HFFc6 (cell line): ENCODE results near the gene JMJD8. TPM values are rescaled to one million over a fixed set of nuclear protein-coding genes. Genes with fewer than 3 reads are reported as not detected.

Experiments
- DNase-seq: peaks from one replicate; pipeline ENCODE4 v3.0.0-alpha.2; 2018
- H3K27ac Mint-ChIP-seq: 2 replicates; pipeline ENCODE4 v1.8.0; 2020; ENCODE audit warnings: mild to moderate bottlenecking, mixed read lengths
- H3K27me3 Mint-ChIP-seq: 2 replicates; pipeline ENCODE4 v1.8.0; 2021; ENCODE audit warnings: mild to moderate bottlenecking, moderate library complexity, mixed read lengths; ENCODE audit not compliant: insufficient read depth
- H3K36me3 Mint-ChIP-seq: 2 replicates; pipeline ENCODE4 v1.8.0; 2021; ENCODE audit warnings: low read depth, mixed read lengths
- H3K4me1 Mint-ChIP-seq: 2 replicates; pipeline ENCODE4 v1.8.0; 2020; ENCODE audit warnings: low read depth, mixed read lengths
- H3K4me3 Mint-ChIP-seq: 2 replicates; pipeline ENCODE4 v1.8.0; 2020; ENCODE audit warnings: mild to moderate bottlenecking, moderate library complexity, mixed read lengths
- H3K9me3 Mint-ChIP-seq: 2 replicates; pipeline ENCODE4 v1.8.0; 2020; ENCODE audit warnings: mild to moderate bottlenecking, mixed read lengths
- total RNA-seq, 6 experiments: library from RNA; stranded (reverse); fragmentation: NEBNext Ultra II Directional; extraction: Animal tissue kit (Norgen Biotek cat#: 25700); gene quantifications; 2 replicates in 1 of 6; 3 replicates in 5 of 6; pipeline ENCODE4 v1.2.3, GENCODE V29; 2021
- TF ChIP-seq, protein P1 (sequence below): fragments of 200-600 bp; sonication (generic); IDR thresholded peaks from 2 replicates; pipeline ENCODE4 v1.5.0; 2021; ENCODE audit warnings: antibody characterized with exemption, mild to moderate bottlenecking

JMJD8 gene
- total RNA-seq, 6 experiments from 2014 or later: 7.6 to 10.6 (median 9.3) TPM

DNA sequence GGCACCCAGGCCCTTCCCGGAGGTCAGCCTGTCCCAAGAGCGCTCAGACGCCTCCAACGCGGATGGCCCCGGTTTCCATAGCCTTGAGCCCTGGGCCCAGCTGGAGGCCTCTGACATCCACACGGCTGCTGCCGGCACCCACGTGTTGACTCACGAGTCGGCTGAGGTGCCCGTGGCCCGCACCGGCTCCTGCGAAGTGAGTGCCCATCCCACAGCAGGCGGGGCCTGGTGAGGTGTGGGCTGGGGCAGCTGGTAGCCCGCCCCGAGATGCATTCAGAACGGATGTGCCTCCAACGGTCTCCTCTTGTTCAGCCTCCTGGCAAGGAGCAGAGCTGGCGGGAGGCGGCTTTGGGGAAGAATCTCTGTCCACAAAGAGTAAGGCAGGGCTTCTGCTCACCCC lies 32.3 kb downstream of the JMJD8 start:
- Mint-ChIP-seq H3K4me1 (0 out of 2 replicates have a peak, but pooled peaks cover 5% of the 10 kb centered on the region), H3K9me3 (no peaks in the 10 kb centered on the region), H3K27ac (no peak overlapping the region), H3K4me3 (no peak overlapping the region), H3K36me3 (no peaks in the 10 kb centered on the region), H3K27me3 (peaks cover 2% of the 10 kb centered on the region; the same call in 1 of the 2 replicates)
- TF ChIP-seq, protein P1, sequence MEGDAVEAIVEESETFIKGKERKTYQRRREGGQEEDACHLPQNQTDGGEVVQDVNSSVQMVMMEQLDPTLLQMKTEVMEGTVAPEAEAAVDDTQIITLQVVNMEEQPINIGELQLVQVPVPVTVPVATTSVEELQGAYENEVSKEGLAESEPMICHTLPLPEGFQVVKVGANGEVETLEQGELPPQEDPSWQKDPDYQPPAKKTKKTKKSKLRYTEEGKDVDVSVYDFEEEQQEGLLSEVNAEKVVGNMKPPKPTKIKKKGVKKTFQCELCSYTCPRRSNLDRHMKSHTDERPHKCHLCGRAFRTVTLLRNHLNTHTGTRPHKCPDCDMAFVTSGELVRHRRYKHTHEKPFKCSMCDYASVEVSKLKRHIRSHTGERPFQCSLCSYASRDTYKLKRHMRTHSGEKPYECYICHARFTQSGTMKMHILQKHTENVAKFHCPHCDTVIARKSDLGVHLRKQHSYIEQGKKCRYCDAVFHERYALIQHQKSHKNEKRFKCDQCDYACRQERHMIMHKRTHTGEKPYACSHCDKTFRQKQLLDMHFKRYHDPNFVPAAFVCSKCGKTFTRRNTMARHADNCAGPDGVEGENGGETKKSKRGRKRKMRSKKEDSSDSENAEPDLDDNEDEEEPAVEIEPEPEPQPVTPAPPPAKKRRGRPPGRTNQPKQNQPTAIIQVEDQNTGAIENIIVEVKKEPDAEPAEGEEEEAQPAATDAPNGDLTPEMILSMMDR: no peak
- DNase-seq: no peak

DNA sequence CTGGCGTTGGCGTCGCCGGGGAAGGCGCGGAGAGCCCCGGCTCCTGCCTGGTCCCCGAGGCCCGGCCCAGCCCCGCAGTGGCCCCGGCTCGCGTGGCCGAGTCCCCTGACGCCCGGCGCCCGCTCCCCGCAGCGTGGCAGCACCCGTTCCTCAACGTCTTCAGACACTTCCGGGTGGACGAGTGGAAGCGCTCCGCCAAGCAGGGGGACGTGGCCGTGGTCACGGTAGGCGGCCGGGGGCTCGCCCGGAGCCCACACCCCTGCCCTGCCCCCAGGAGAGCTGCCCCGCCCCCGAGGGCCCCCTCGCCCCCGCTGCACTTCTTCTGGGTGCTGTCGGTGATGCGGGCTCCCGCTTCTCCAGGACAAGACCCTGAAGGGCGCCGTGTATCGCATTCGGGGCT lies 34.5 kb downstream of the JMJD8 start:
- Mint-ChIP-seq H3K4me3 (peak overlapping the region; percentile 74), H3K27ac (peak overlapping the region; percentile 54; the same call in 1 of the 2 replicates), H3K4me1 (0 out of 2 replicates have a peak, but pooled peaks cover 5% of the 10 kb centered on the region), H3K27me3 (peaks cover 2% of the 10 kb centered on the region), H3K36me3 (no peaks in the 10 kb centered on the region), H3K9me3 (no peaks in the 10 kb centered on the region)
- DNase-seq: no peak
- TF ChIP-seq, protein P1: no peak

DNA sequence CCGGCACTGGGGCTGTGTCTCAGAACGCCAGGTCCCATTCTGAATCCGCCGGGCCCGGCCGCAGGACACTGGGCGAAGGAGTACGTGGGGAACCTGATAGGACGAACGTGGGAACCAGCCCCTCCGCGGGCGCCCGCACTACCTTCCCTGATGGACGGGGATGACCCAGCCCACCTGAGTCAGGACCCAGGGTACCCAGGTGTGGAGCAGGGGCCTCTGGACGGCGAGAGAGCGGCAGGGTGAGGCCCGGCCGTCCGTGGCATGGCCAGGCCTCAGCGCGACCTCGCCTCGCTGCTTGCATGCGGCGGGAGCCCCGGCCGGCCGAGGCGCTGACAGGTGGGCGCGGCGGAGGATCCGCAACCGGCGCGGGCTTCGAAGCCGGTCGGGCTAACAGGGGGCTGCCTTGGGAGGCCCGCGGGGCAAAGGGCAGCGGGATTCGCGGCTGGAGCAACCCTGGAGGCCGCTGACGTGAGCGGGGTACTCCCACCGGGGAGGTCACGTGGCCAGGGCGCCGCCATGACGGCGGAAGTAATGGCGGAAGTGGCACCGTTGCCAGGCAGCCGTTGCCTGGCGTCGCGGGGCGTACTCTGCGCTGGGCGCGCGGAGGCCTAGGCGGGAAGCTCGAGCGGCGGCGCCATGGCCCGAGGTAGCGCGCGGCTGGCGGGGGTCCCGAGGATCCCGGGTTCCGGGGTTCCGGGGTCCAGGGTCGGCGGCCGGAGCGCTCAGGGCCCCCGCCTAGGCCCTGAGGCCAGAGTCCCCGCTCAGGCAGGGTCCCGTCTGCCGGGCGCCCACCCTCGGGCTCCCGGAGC lies 35.1 kb downstream of the JMJD8 start, which contains the start of gene WDR90:
Gene WDR90, plus strand, starts transcription at position 585 of the 809 bp plus-strand sequence. Its CDS starts 52 bp downstream, at position 637.
- Mint-ChIP-seq H3K27ac (peak within 1 kb of the TSS; percentile 88), H3K36me3 (no peaks in the 10 kb centered on the region), H3K9me3 (no peaks in the 10 kb centered on the region), H3K4me1 (0 out of 2 replicates have a peak, but pooled peaks cover 5% of the 10 kb centered on the region), H3K4me3 (peak within 1 kb of the TSS; percentile 89), H3K27me3 (peaks cover 3% of the 10 kb centered on the region)
- peak; percentile 80 for DNase-seq
- TF ChIP-seq, protein P1: no peak

DNA sequence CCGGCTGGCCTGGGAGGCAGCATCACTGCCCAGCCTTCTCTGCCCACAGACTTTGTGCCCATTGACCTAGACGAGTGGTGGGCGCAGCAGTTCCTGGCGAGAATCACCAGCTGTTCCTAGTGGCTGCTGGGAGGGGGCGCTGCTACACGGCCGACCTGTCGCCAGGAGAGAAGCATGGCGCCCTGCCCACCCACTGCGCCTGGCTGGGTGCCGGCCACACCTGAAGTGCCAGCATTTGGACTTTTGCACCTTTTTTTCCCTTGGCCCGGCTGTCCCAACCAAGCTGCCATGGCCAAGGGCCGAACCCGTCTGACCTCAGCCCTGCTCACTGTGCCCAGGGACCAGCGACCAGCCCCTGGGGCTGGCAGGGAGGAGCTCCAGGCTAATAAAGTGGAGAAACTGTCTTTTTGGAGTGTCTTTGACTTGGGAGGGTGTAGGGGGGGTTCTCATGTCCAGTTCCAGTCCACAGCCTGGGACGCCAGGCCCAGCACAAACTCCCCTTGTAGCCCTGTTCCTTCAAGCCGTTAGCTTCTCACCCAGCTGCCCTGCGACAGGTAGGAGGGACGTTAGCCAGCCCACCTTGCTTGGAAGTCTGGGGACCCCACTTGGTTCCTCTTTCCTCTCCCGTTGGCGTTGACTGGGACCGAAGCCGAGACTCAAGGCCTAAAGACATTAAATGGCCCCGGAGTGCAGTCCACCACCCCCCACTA lies 35.9 kb downstream of the JMJD8 start:
- H3K27me3 Mint-ChIP-seq: peaks cover 3% of the 10 kb centered on the region
- peak overlapping the region; percentile 88 for H3K27ac Mint-ChIP-seq
- TF ChIP-seq, protein P1: peak; percentile 67
- DNase-seq: no peak
- no peaks in the 10 kb centered on the region for H3K36me3 Mint-ChIP-seq
- peak overlapping the region; percentile 89 for H3K4me3 Mint-ChIP-seq
- no peaks in the 10 kb centered on the region for H3K9me3 Mint-ChIP-seq
- H3K4me1 Mint-ChIP-seq: 0 out of 2 replicates have a peak, but pooled peaks cover 5% of the 10 kb centered on the region

DNA sequence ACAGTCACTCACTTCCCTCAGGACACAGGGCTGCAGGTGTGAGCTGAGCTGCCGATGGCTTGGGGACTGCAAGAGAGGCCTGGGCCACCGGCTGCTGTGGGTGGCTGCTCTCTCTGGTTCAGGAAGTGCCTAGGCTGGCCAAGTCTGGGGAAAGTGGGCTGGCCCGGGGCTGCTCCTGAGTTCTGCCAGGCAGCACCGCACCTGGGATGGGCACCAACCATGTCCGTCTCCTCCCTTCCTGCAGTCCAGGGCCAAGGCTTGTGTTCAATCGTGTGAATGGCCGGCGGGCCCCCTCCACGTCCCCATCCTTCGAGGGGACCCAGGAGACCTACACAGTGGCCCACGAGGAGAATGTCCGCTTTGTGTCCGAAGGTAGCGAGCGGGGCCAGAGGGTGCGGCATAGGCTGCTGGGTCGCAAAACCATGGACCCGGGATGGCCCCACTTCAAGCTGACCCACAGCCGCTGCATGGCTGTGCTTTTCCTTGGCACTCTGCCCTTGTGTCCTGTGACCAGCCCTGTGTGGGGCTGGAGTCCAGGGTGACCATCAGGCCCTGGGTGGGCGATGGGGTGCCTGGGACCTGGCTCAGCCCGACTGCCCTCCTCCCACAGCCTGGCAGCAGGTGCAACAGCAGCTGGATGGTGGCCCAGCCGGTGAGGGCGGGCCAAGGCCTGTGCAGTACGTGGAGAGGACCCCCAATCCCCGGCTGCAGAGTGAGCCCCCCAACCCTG lies 36.8 kb downstream of the JMJD8 start:
- no peak for DNase-seq
- no peak overlapping the region for H3K27ac Mint-ChIP-seq
- peaks cover 3% of the 10 kb centered on the region for H3K27me3 Mint-ChIP-seq
- no peaks in the 10 kb centered on the region for H3K9me3 Mint-ChIP-seq
- H3K4me3 Mint-ChIP-seq: no peak overlapping the region; the same call in 1 of the 2 replicates
- no peaks in the 10 kb centered on the region for H3K36me3 Mint-ChIP-seq
- H3K4me1 Mint-ChIP-seq: 0 out of 2 replicates have a peak, but pooled peaks cover 5% of the 10 kb centered on the region
- TF ChIP-seq, protein P1: no peak
